DMS79 (cell line): ENCODE data around the gene GNA15.
"Not testable (repeated sequence)": the region's sequence is repeated elsewhere in the genome, so short reads cannot be mapped to it uniquely, and the experiment has no call there.

ENCODE experiments used
- DNase-seq: peaks from one replicate; lab custom pipeline; 2025; lab: John Stamatoyannopoulos, UW

Gene GNA15

GRCh38 chr19:3192684-3193083 lies 56.9 kb downstream of the GNA15 start:
- DNase-seq, result no peak

DNA sequence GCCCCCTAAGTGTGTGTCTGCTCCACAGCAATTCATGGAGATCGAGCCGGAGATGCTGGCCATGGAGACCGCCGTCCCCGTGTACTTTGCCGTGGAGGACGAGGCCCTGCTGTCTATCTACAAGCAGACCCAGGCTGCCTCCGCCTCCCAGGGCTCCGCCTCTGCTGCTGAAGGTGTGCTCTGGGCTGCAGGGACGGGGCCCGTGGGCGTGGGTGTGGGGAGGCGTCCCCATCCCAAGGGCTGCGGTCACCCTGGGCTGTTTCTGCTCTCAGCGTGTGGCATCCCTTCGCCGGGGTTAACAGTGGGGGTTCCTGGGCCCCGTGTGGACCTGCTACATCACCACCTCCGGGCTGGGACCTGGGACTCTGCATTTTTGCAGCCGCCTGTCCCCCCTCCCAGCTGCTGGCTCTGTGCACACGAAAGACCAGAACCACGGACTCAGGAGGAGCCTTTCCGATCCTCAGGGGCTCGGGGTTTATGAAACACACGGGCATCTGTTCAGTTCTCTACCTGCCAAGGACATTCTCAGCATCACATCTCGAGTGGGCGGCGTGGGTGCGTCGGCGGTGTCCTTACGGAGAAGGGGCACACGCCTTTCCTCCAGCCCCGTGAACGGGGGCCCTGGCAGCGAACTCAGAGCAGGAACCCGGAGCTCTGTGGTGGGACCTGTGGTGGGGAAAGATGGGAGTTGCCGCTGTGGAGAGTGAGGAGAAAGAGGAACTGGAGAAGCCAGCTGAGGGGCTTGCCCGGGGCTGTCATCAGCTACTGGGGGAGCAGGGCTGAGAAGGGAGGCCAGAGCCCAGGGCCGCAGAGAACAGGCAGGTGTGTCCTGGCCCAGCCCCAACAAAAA lies 57.6 kb downstream of the GNA15 start:
- DNase-seq, result no peak

GRCh38 chr19:3194106-3195087 lies 58.6 kb downstream of the GNA15 start:
- DNase-seq, result no peak

GRCh38 chr19:3196064-3196932 lies 60.5 kb downstream of the GNA15 start:
- no peak for DNase-seq

- no peak for DNase-seq
Observed at GRCh38 chr19:3196933-3197205, 61.0 kb downstream of the GNA15 start.

DNA sequence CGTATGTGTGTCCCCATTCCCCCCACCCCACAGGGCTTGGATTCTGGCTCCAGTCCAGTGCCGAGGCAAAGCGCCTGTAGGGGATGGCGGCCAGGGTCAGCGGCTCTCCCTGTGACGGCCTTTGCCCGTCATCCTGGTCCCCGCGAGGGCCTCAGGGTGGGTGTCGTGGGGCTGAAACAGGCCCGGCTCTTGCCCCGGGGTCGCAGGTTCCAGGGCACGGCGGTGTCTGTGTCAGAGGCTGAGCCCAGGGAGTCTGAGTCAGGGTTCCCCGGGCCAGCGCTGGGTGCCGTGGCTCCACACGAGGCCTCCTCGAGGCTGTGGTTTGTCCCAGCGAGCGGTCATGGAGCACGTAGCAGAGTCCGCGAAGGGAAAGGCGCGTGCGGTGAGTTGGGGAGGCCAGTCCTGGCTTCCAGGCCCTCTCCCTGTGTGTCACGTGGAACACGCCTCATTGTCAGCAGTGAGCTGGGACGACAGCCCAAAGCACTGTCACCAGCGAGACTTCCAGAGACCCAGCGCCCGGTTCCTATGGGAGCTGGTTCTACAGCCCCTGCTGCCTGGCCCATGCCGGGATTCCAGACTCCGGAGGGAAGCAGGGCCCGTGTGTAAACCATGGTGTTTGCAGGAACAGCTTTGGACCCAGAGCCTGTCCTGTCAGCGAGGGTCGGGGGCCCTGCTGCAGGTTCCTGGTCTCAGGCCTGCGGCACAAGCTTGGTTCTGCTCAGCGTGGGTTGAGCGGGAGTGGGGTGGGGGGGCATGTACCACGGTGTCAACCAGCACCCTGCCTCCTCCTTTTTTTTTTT lies 63.3 kb downstream of the GNA15 start:
- no peak for DNase-seq

- no peak for DNase-seq
Observed at GRCh38 chr19:3201072-3201700, 65.4 kb downstream of the GNA15 start.

GRCh38 chr19:3201911-3202310 lies 66.1 kb downstream of the GNA15 start:
- no peak for DNase-seq

DNA sequence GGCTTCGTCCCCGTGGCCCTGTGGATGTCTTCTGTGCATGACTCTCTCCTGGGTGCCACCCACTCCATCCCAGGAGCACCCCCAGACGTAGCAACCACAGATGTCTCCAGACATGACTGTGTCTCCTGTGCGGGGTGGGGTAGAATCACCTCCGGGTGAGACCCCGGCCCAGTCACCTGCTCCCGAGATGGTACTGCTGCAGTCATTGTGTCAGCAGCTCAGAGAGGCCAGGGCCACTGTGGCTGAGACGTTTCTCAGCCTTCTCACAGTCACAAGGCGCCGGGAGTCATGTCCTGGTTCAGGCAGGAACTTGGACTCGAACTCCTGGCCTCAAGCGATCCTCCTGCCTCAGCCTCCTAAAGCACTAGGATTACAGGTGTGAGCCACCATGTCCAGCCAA lies 66.5 kb downstream of the GNA15 start:
- no peak for DNase-seq

- DNase-seq, result not testable (repeated sequence)
Observed at GRCh38 chr19:3202895-3203294, 67.1 kb downstream of the GNA15 start.

DNA sequence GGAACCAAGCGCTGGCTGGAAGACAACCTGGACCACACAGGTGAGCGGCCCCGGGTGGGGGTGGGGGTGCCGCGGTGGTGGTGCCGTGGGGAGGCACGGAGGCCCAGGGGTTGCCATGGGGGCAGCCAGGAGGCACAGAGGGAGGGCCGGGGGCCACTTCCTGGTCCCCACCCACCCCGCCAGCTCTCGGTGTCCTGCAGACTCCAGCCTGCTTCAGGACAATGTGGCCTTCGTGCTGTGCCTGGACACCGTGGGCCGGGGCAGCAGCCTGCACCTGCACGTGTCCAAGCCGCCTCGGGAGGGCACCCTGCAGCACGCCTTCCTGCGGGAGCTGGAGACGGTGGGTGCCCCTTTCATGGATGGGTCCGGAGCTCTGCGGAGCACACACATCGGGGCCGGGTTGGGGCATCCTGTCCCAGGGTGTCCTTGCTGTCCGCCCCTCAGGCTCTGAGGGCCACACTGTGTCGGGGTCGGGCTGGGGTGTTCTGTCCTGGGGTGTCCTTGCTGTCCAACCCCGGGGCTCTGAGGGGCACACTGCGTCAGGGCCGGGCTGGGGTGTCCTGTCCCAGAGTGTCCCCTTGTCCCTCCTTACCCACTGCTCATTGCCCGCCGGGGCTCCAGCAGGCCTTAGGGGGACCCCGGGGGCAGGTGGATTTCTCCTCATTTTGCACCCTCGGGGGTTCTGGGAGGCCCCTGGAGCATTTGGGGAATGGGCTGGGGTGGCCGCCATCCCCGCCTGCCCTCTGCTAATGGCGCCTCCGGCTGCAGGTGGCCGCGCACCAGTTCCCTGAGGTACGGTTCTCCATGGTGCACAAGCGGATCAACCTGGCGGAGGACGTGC lies 68.2 kb downstream of the GNA15 start:
- DNase-seq, result no peak

GRCh38 chr19:3204646-3205275 lies 68.9 kb downstream of the GNA15 start:
- no peak for DNase-seq

DNA sequence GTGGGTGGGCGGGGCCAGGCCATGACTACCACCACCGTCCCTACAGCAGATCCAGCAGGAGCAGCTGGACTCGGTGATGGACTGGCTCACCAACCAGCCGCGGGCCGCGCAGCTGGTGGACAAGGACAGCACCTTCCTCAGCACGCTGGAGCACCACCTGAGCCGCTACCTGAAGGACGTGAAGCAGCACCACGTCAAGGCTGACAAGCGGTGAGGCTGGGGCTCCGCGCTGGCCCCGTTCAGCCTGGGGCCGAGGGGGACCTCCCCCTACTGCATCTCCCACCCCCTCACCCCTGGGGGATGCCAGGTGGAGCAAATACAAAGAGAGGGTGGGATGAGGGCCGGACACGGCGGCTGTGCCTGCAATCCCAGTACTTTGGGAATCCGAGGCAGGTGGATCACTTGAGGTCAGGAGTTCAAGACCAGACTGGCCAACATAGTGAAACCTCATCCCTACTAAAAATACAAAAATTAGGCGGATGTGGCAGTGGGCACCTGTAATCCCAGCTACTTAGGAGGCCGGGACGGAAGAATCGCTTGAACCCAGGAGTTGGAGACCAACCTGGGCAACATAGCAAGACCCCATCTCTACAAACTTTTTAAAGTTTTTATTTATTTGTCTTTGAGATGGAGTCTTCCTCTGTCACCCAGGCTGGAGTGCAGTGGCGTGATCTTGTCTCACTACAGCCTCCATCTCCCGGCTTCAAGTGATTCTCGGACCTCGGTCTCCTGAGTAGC lies 70.6 kb downstream of the GNA15 start:
- DNase-seq, result no peak

DNA sequence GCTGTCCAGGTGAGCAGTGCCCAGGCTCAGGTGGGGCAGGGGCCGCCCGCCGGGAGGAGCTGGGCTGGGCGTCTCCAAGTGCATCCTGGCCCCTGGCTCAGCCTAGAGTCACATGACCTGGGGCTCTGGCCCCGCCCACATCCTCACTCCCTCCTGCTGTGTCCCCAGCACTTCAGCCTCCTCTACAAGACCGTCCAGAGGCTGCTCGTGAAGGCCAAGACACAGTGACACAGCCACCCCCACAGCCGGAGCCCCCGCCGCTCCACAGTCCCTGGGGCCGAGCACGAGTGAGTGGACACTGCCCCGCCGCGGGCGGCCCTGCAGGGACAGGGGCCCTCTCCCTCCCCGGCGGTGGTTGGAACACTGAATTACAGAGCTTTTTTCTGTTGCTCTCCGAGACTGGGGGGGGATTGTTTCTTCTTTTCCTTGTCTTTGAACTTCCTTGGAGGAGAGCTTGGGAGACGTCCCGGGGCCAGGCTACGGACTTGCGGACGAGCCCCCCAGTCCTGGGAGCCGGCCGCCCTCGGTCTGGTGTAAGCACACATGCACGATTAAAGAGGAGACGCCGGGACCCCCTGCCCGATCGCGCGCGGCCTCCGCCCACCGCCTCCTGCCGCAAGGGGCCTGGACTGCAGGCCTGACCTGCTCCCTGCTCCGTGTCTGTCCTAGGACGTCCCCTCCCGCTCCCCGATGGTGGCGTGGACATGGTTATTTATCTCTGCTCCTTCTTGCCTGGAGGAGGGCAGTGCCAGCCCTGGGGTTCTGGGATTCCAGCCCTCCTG lies 71.8 kb downstream of the GNA15 start:
- no peak for DNase-seq

GRCh38 chr19:3208317-3209207 lies 72.7 kb downstream of the GNA15 start:
- DNase-seq, result no peak

GRCh38 chr19:3210347-3211017 lies 74.6 kb downstream of the GNA15 start:
- DNase-seq, result no peak
